Mesendoderm (in vitro differentiated cells): ENCODE results near the gene SGK1.

Experiments used
- DNase-seq: peaks from one replicate; pipeline ENCODE4 v3.0.0; 2013
- H2AK5ac ChIP-seq: 2 replicates; pipeline ENCODE4 v1.6.1; 2013; ENCODE audit warnings: low read length, inconsistent platforms
- H2BK120ac ChIP-seq: 2 replicates; pipeline ENCODE4 v1.6.1; 2013; ENCODE audit warnings: low read depth, mild to moderate bottlenecking, low read length, moderate library complexity, mixed read lengths
- H2BK15ac ChIP-seq: replicated peaks from 2 replicates; pipeline ENCODE4 v1.6.1; 2013; ENCODE audit warnings: low read depth, mild to moderate bottlenecking, moderate library complexity
- H2BK5ac ChIP-seq: 2 replicates; pipeline ENCODE4 v1.6.1; 2013; ENCODE audit warnings: low read length, inconsistent platforms
- H3K18ac ChIP-seq: 2 replicates; pipeline ENCODE4 v1.6.1; 2013; ENCODE audit warnings: mild to moderate bottlenecking, low read length, mixed read lengths
- H3K23ac ChIP-seq: one replicate; pipeline ENCODE4 v1.6.1; 2013; ENCODE audit warnings: low read length
- H3K27ac ChIP-seq: 2 replicates; pipeline ENCODE4 v1.5.1; 2013; ENCODE audit warnings: low read depth, mild to moderate bottlenecking, inconsistent platforms, low read length, moderate library complexity
- H3K27me3 ChIP-seq: 2 replicates; pipeline ENCODE4 v1.6.1; 2013; ENCODE audit warnings: low read length, control low read depth, mild to moderate bottlenecking, inconsistent platforms; ENCODE audit not compliant: insufficient read depth, poor library complexity
- H3K36me3 ChIP-seq: 2 replicates; pipeline ENCODE4 v1.6.1; 2013; ENCODE audit warnings: low read length, inconsistent platforms; ENCODE audit not compliant: control insufficient read depth, insufficient read depth
- H3K4ac ChIP-seq: one replicate; pipeline ENCODE4 v1.6.1; 2013; ENCODE audit warnings: low read depth, mild to moderate bottlenecking, low read length, moderate library complexity
- H3K4me1 ChIP-seq: 2 replicates; pipeline ENCODE4 v1.6.1; 2013; ENCODE audit warnings: low read depth, low read length, inconsistent platforms; ENCODE audit not compliant: control insufficient read depth
- H3K4me2 ChIP-seq: 2 replicates; pipeline ENCODE4 v1.6.1; 2013; ENCODE audit warnings: low read length
- H3K4me3 ChIP-seq: 2 replicates; pipeline ENCODE4 v1.5.1; 2013; ENCODE audit warnings: mild to moderate bottlenecking, low read length
- H3K56ac ChIP-seq: one replicate; pipeline ENCODE4 v1.6.1; 2013; ENCODE audit warnings: low read length
- H3K79me1 ChIP-seq: 2 replicates; pipeline ENCODE4 v1.6.1; 2013; ENCODE audit warnings: low read length, inconsistent platforms
- H3K79me2 ChIP-seq: 2 replicates; pipeline ENCODE4 v1.6.1; 2013; ENCODE audit warnings: mild to moderate bottlenecking, low read length; ENCODE audit not compliant: control insufficient read depth, insufficient read depth
- H3K9ac ChIP-seq: 2 replicates; pipeline ENCODE4 v1.6.1; 2013; ENCODE audit warnings: low read length, inconsistent platforms
- H4K5ac ChIP-seq: one replicate; pipeline ENCODE4 v1.6.1; 2013; ENCODE audit warnings: low read length
- H4K8ac ChIP-seq: one replicate; pipeline ENCODE4 v1.6.1; 2013; ENCODE audit warnings: low read depth, mild to moderate bottlenecking, control low read depth, low read length, moderate library complexity
- whole genome bisulfite sequencing: extraction: QIAGEN DNeasy Blood & Tissue Kit; methylation state at CpG from one replicate; pipeline ENCODE4 v1.1.7; 2013; ENCODE audit warnings: low lambda C conversion rate, missing lambda C conversion rate; ENCODE audit not compliant: insufficient coverage; ENCODE audit errors: extremely low coverage; 5-methylcytosine and 5-hydroxymethylcytosine counted together

SGK1 gene

GRCh38 chr6:134315189-134315588, 2.7 kb downstream of the SGK1 start:
- no peaks in the 10 kb centered on the region for H3K27me3 ChIP-seq
- no peaks in the 10 kb centered on the region for H3K79me2 ChIP-seq
- H3K56ac ChIP-seq, result no peak overlapping the region
- H2BK15ac ChIP-seq, result no peak overlapping the region
- no peak overlapping the region for H3K4me3 ChIP-seq
- H2BK5ac ChIP-seq, result no peak overlapping the region
- no peaks in the 10 kb centered on the region for H3K36me3 ChIP-seq
- DNase-seq, result no peak
- H2AK5ac ChIP-seq, result no peak overlapping the region
- no peaks in the 10 kb centered on the region for H3K4me1 ChIP-seq
- WGBS, result no CpG with 5 or more reads among the region's 1 CpG
- no peak overlapping the region for H3K23ac ChIP-seq
- H2BK120ac ChIP-seq, result no peak overlapping the region
- no peak overlapping the region for H4K8ac ChIP-seq
- no peak overlapping the region for H3K9ac ChIP-seq
- H3K4ac ChIP-seq, result no peak overlapping the region
- no peak overlapping the region for H3K18ac ChIP-seq
- no peaks in the 10 kb centered on the region for H3K79me1 ChIP-seq
- no peak overlapping the region for H3K4me2 ChIP-seq
- H3K27ac ChIP-seq, result no peak overlapping the region
- H4K5ac ChIP-seq, result no peak overlapping the region

- H3K79me1 ChIP-seq, result no peaks in the 10 kb centered on the region
- no peak overlapping the region for H3K23ac ChIP-seq
- no peaks in the 10 kb centered on the region for H3K79me2 ChIP-seq
- H3K9ac ChIP-seq, result no peak overlapping the region
- no CpG with 5 or more reads among the region's 4 CpGs for WGBS
- H4K8ac ChIP-seq, result no peak overlapping the region
- H3K27ac ChIP-seq, result no peak overlapping the region
- H2AK5ac ChIP-seq, result no peak overlapping the region
- H2BK15ac ChIP-seq, result no peak overlapping the region
- H3K27me3 ChIP-seq, result no peaks in the 10 kb centered on the region
- H3K18ac ChIP-seq, result no peak overlapping the region
- no peak overlapping the region for H2BK5ac ChIP-seq
- H3K4me2 ChIP-seq, result no peak overlapping the region
- H2BK120ac ChIP-seq, result no peak overlapping the region
- no peak overlapping the region for H3K56ac ChIP-seq
- H3K4ac ChIP-seq, result no peak overlapping the region
- no peak overlapping the region for H4K5ac ChIP-seq
- no peak for DNase-seq
- no peak overlapping the region for H3K4me3 ChIP-seq
- H3K4me1 ChIP-seq, result no peaks in the 10 kb centered on the region
- H3K36me3 ChIP-seq, result no peaks in the 10 kb centered on the region
Observed at GRCh38 chr6:134314006-134314821, 3.7 kb downstream of the SGK1 start.

- no peaks in the 10 kb centered on the region for H3K79me1 ChIP-seq
- H3K4me1 ChIP-seq, result no peaks in the 10 kb centered on the region
- H3K4me3 ChIP-seq, result no peak overlapping the region
- H2BK15ac ChIP-seq, result no peak overlapping the region
- H3K23ac ChIP-seq, result no peak overlapping the region
- H3K4me2 ChIP-seq, result no peak overlapping the region
- no peak overlapping the region for H3K9ac ChIP-seq
- no peak overlapping the region for H2AK5ac ChIP-seq
- no CpG with 5 or more reads among the region's 7 CpGs for WGBS
- H3K79me2 ChIP-seq, result no peaks in the 10 kb centered on the region
- H3K18ac ChIP-seq, result no peak overlapping the region
- no peaks in the 10 kb centered on the region for H3K27me3 ChIP-seq
- H2BK120ac ChIP-seq, result no peak overlapping the region
- H3K27ac ChIP-seq, result no peak overlapping the region
- no peak overlapping the region for H3K56ac ChIP-seq
- H3K4ac ChIP-seq, result no peak overlapping the region
- no peak overlapping the region for H4K8ac ChIP-seq
- no peak overlapping the region for H4K5ac ChIP-seq
- no peaks in the 10 kb centered on the region for H3K36me3 ChIP-seq
- no peak overlapping the region for H2BK5ac ChIP-seq
- DNase-seq, result no peak
Observed at GRCh38 chr6:134312038-134312660, 5.8 kb downstream of the SGK1 start.

- Histone ChIP-seq H2BK15ac (no peak overlapping the region), H3K9ac (no peak overlapping the region), H2AK5ac (no peak overlapping the region), H3K27ac (no peak overlapping the region), H3K27me3 (no peaks in the 10 kb centered on the region), H3K4me2 (no peak overlapping the region), H2BK5ac (no peak overlapping the region), H3K79me2 (no peaks in the 10 kb centered on the region), H3K4me3 (no peak overlapping the region), H3K4ac (no peak overlapping the region), H4K5ac (no peak overlapping the region), H3K18ac (no peak overlapping the region), H2BK120ac (no peak overlapping the region), H3K56ac (no peak overlapping the region), H3K36me3 (no peaks in the 10 kb centered on the region), H3K4me1 (no peaks in the 10 kb centered on the region), H3K79me1 (no peaks in the 10 kb centered on the region), H4K8ac (no peak overlapping the region), H3K23ac (no peak overlapping the region)
- WGBS, result no CpG with 5 or more reads among the region's 2 CpGs
- no peak for DNase-seq
Observed at GRCh38 chr6:134310817-134311216, 7.1 kb downstream of the SGK1 start.

- Histone ChIP-seq H3K27me3 (no peaks in the 10 kb centered on the region), H3K4ac (no peak overlapping the region), H3K4me1 (no peaks in the 10 kb centered on the region), H2BK15ac (no peak overlapping the region), H4K5ac (no peak overlapping the region), H3K23ac (no peak overlapping the region), H2BK120ac (no peak overlapping the region), H3K79me1 (no peaks in the 10 kb centered on the region), H4K8ac (no peak overlapping the region), H3K27ac (no peak overlapping the region), H3K9ac (no peak overlapping the region), H3K18ac (no peak overlapping the region), H2AK5ac (no peak overlapping the region), H3K79me2 (no peaks in the 10 kb centered on the region), H2BK5ac (no peak overlapping the region), H3K36me3 (no peaks in the 10 kb centered on the region), H3K4me3 (no peak overlapping the region), H3K56ac (no peak overlapping the region), H3K4me2 (no peak overlapping the region)
- no peak for DNase-seq
- WGBS, result no CpG with 5 or more reads among the region's 5 CpGs
Observed at GRCh38 chr6:134309983-134310605, 7.8 kb downstream of the SGK1 start.
